ENCODE data around the gene ZNF181. TPM values are rescaled to one million over a fixed set of nuclear protein-coding genes. Genes with fewer than 3 reads are reported as not detected.
A peak's percentile ranks its signal among the peaks of the same experiment; 100 is the strongest.

Gene ZNF181
- total RNA-seq, 6 experiments from 2014 or later: 5.3 to 10.1 (median 8.0) TPM

GRCh38 chr19:34773555-34773864 is 39.5 kb downstream of the ZNF181 start:
- Histone ChIP-seq H3K9me3 (no peaks in the 10 kb centered on the region), H3K4me3 (peak overlapping the region; percentile 72 to 82 (median 77)), H3K27ac (no peak overlapping the region), H3K27me3 (no peaks in the 10 kb centered on the region), H3K36me3 (peaks cover 0 to 4% (median 2%) of the 10 kb centered on the region in 4 donors), H3K4me1 (peaks cover 0 to 8% (median 0%) of the 10 kb centered on the region in 4 donors)
- TF ChIP-seq POLR2A (IDR thresholded peaks at IDR 0.05) (no peak), CTCF (IDR thresholded peaks at IDR 0.05) (no peak)
- no peak for DNase-seq
- ATAC-seq: no peak
- 67% methylated on average over 2 of the region's 2 CpGs for WGBS (ENCODE audit: insufficient coverage, low coverage, low lambda C conversion rate, missing lambda C conversion rate)
- intact Hi-C loops (cut with DNase I): no loop called here

GRCh38 chr19:34774857-34775256 is 40.8 kb downstream of the ZNF181 start:
- ATAC-seq (no peak), DNase-seq (no peak)
- 68% methylated on average over 1 of the region's 2 CpGs for WGBS (ENCODE audit: insufficient coverage, low coverage, low lambda C conversion rate, missing lambda C conversion rate)
- H3K4me3 ChIP-seq: no peak overlapping the region
- H3K9me3 ChIP-seq: no peaks in the 10 kb centered on the region
- intact Hi-C loops (cut with DNase I): no loop called here
- no peak overlapping the region for H3K27ac ChIP-seq
- H3K36me3 ChIP-seq: no peaks in the 10 kb centered on the region
- peaks cover 0 to 8% (median 0%) of the 10 kb centered on the region in 4 donors for H3K4me1 ChIP-seq
- H3K27me3 ChIP-seq: no peaks in the 10 kb centered on the region
- TF ChIP-seq POLR2A (IDR thresholded peaks at IDR 0.05) (no peak), CTCF (IDR thresholded peaks at IDR 0.05) (no peak)

- H3K36me3 ChIP-seq: no peaks in the 10 kb centered on the region
- intact Hi-C loops (cut with DNase I): no loop called here
- 36% methylated on average over 2 of the region's 2 CpGs for WGBS (ENCODE audit: insufficient coverage, low coverage, low lambda C conversion rate, missing lambda C conversion rate)
- no peak overlapping the region for H3K27ac ChIP-seq
- H3K4me1 ChIP-seq: no peaks in the 10 kb centered on the region
- TF ChIP-seq CTCF (IDR thresholded peaks at IDR 0.05) (no peak), POLR2A (IDR thresholded peaks at IDR 0.05) (no peak)
- DNase-seq: no peak
- no peaks in the 10 kb centered on the region for H3K27me3 ChIP-seq
- H3K4me3 ChIP-seq: no peak overlapping the region
- ATAC-seq: no peak
- H3K9me3 ChIP-seq: no peaks in the 10 kb centered on the region
Measured at GRCh38 chr19:34778342-34778741, 44.3 kb downstream of the ZNF181 start.

GRCh38 chr19:34779652-34780051 is 45.6 kb downstream of the ZNF181 start:
- H3K9me3 ChIP-seq: no peaks in the 10 kb centered on the region
- 36% methylated on average over 3 of the region's 3 CpGs for WGBS (ENCODE audit: insufficient coverage, low coverage, low lambda C conversion rate, missing lambda C conversion rate)
- no peaks in the 10 kb centered on the region for H3K36me3 ChIP-seq
- H3K27me3 ChIP-seq: no peaks in the 10 kb centered on the region
- H3K27ac ChIP-seq: no peak overlapping the region
- intact Hi-C loops (cut with DNase I): no loop called here
- ATAC-seq: no peak
- TF ChIP-seq POLR2A (IDR thresholded peaks at IDR 0.05) (no peak), CTCF (IDR thresholded peaks at IDR 0.05) (no peak)
- H3K4me1 ChIP-seq: no peaks in the 10 kb centered on the region
- H3K4me3 ChIP-seq: no peak overlapping the region
- DNase-seq: no peak

- TF ChIP-seq CTCF (IDR thresholded peaks at IDR 0.05) (no peak), POLR2A (IDR thresholded peaks at IDR 0.05) (no peak)
- no peaks in the 10 kb centered on the region for H3K9me3 ChIP-seq
- no peaks in the 10 kb centered on the region for H3K36me3 ChIP-seq
- ATAC-seq (no peak), DNase-seq (no peak)
- 60% methylated on average over 5 of the region's 5 CpGs for WGBS (ENCODE audit: insufficient coverage, low coverage, low lambda C conversion rate, missing lambda C conversion rate)
- no peak overlapping the region for H3K4me3 ChIP-seq
- no peak overlapping the region for H3K27ac ChIP-seq
- intact Hi-C loops (cut with DNase I): no loop called here
- no peaks in the 10 kb centered on the region for H3K27me3 ChIP-seq
- no peaks in the 10 kb centered on the region for H3K4me1 ChIP-seq
Measured at GRCh38 chr19:34786236-34786635, 52.2 kb downstream of the ZNF181 start.
